Right lobe of liver (tissue), 4 donors: ENCODE data around the gene N4BP2L2.

ENCODE experiments used
- POLR2A ChIP-seq: fragments of 450-650 bp; IDR thresholded peaks from one replicate; pipeline ENCODE4 v1.6.1; 2017; ENCODE audit warnings: antibody characterized with exemption, mild to moderate bottlenecking
- TF ChIP-seq, protein P1 (sequence below), 4 donors: fragments of 200-600 bp in 3 of 4; fragments of 450-650 bp in 1 of 4; IDR thresholded peaks; one replicate each; pipeline versions ENCODE4 v1.5.1 to v1.8.0; 2016 to 2022; ENCODE audit warnings: antibody characterized with exemption in 4 of 4, mild to moderate bottlenecking in 2 of 4
- donor health status: DM: no; HTN: no; CAD: no.
- donor health status: DM: no; HTN: no; CAD: no.
- donor health status: DM: no; HTN: yes; CAD: no.

DNA sequence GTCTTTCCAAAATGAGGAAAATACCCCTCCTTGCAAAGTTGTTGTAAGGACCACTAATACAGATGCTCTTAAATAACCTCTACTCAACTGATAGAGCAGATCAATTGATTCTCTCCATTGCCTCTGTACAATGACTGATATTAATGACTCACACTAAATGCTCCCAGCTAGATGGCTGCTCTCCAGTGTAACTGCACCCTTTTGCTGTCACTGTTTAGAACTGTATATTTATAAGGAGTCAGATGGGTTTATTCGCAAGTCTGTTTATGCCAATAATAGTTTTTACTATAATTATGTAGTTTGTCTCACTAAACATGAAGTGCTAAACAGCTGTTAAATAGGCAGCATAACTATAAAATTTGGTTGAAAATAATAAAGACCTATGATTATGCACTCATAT, 89.6 kb downstream of the N4BP2L2 start:
- no peak for TF ChIP-seq POLR2A
- TF ChIP-seq, protein P1, sequence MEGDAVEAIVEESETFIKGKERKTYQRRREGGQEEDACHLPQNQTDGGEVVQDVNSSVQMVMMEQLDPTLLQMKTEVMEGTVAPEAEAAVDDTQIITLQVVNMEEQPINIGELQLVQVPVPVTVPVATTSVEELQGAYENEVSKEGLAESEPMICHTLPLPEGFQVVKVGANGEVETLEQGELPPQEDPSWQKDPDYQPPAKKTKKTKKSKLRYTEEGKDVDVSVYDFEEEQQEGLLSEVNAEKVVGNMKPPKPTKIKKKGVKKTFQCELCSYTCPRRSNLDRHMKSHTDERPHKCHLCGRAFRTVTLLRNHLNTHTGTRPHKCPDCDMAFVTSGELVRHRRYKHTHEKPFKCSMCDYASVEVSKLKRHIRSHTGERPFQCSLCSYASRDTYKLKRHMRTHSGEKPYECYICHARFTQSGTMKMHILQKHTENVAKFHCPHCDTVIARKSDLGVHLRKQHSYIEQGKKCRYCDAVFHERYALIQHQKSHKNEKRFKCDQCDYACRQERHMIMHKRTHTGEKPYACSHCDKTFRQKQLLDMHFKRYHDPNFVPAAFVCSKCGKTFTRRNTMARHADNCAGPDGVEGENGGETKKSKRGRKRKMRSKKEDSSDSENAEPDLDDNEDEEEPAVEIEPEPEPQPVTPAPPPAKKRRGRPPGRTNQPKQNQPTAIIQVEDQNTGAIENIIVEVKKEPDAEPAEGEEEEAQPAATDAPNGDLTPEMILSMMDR (IDR thresholded peaks at IDR 0.05): no peak
